Stimulated activated naive CD4-positive, alpha-beta T cell (primary cell): ENCODE measurements around the gene SLC25A43.
"Not testable (repeated sequence)": the region's sequence is repeated elsewhere in the genome, so short reads cannot be mapped to it uniquely, and the experiment has no call there.

Experiments
- DNase-seq, 6 experiments: peaks; one replicate each; lab custom pipeline; 2025; lab: John Stamatoyannopoulos, UW

SLC25A43 gene

DNA sequence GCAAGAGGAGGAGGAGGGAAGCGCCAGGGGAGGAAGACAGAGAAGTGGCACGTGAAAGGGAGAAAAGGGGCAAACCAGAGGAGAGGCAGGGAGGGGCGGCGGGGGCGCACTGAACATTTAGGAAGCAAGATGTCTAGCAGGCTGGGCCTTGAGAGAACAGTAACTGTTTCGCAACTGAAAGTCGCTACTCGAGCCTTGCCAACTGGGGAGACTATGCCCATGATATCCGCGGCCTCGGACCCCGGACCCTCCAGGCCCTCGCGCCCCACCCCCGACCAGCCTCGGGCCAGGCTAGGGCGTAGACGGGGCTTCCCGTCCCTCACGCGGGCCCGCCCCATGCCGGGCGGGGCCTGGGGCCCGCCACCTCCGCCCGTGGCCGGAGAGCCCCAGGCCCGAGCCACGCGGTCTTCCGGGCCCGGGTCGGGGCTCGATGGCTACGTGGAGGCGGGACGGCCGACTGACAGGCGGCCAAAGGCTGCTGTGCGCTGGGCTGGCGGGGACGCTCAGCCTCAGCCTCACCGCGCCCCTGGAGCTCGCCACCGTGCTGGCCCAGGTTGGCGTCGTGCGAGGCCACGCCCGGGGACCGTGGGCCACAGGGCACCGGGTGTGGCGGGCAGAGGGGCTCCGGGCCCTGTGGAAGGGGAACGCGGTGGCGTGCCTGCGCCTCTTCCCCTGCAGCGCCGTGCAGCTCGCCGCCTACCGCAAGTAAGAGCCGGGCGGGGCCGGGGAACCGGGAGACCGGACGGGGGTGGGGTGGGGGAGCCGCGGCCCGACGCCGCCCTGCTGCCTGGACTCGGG lies at the start of gene SLC25A43:
Gene SLC25A43 (plus strand): TSS at position 363 of the 798 bp plus-strand sequence. CDS start 68 bp downstream, at position 431.
- peak in 2 of 6 experiments; percentile 2 to 16 for DNase-seq

GRCh38 chrX:119359618-119360382 lies 39.3 kb upstream of the SLC25A43 start:
- no peak for DNase-seq

- DNase-seq = not testable (repeated sequence)
Observed at GRCh38 chrX:119361451-119361850, 37.7 kb upstream of the SLC25A43 start.

GRCh38 chrX:119362074-119362473 lies 37.1 kb upstream of the SLC25A43 start:
- DNase-seq = not testable (repeated sequence)

DNA sequence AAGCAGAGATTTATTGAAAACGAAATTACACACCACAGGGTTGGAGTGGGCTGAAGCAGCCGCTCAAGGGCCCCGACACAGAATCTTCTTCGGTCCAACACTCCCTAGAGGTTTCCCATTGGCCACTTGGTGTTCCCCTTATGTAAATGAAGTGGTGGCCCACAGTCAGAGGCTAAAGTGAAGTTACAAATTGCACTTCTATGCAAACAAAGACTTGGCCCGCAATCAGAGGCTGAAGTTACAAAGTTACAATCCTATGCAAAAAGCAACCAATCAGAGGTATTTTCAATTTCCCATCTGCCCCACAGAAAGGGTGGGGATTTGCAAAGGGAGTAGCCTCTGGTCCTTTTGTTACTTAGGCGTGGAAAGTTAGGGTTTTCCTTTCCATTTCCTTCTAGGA lies 35.7 kb upstream of the SLC25A43 start:
- no peak for DNase-seq

GRCh38 chrX:119371861-119372260 lies 27.3 kb upstream of the SLC25A43 start:
- DNase-seq = not testable (repeated sequence)

GRCh38 chrX:119374736-119375135 lies 24.4 kb upstream of the SLC25A43 start:
- DNase-seq = no peak

DNA sequence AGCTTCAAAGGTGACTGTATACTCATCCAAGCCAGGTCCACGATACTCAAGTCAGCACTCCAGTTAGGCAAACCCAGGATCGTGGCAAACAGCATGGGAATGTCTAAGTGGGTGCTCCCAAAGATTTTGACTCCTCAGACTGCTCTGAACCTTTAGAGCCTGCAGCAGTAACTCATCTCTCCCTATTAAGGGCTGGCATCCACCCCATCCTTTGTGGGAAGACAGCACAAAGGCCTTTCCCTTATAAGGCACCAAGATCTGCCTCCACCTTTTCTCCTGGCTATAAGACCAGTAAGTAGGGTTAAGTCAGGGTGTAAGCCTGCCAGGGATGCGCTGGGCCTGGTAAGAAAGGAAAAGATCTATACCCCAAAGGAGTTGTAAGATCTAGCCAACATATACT lies 23.6 kb upstream of the SLC25A43 start:
- DNase-seq = no peak

DNA sequence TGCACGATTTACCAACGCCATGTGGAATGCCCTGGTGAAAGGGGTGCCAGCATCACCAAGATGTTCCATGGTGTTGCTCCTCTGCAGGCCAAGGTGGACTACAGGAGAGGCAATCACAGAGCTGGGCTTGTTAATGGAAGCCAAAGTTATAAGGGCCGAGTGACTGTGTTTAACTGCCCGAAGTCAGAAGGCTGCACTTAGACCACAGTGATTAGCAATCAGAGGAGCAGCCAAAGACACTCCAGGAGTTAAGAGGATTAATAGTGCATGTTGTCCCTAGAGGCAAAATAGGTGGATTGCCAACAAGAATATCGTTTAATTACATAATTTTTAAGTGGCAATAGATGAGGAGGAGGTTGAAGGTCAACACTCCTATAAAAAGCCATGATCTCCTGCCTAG lies 22.8 kb upstream of the SLC25A43 start:
- no peak for DNase-seq

DNA sequence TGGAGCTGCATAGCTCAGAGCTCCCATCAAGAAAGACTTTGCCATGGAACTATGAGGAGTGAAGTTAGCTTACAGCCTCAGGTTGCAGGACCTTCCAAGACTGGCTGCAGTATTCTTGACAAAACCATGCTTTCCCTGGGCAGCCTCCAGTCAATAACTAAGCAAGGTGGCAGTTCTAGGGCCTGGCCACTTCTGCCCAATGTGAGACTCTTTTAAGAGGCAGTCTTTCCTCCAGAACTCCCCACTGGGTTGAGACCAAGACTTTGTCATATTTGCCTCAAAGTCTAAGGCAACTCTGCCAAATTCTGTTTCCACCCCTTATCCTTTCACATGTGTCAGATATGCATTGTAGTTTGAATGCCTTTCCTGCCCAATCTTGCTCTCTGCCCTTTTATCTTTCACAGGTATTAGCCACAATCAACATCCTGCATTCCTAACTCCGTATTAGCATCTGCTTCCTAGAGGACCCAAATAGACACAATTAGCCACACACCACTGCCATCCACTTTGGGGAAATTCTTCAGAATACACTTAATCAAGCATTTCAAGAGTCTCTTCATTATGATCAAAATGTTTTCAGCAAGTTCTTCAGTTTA lies 17.7 kb upstream of the SLC25A43 start:
- DNase-seq = no peak

- DNase-seq = no peak
Observed at GRCh38 chrX:119382606-119383005, 16.5 kb upstream of the SLC25A43 start.

DNA sequence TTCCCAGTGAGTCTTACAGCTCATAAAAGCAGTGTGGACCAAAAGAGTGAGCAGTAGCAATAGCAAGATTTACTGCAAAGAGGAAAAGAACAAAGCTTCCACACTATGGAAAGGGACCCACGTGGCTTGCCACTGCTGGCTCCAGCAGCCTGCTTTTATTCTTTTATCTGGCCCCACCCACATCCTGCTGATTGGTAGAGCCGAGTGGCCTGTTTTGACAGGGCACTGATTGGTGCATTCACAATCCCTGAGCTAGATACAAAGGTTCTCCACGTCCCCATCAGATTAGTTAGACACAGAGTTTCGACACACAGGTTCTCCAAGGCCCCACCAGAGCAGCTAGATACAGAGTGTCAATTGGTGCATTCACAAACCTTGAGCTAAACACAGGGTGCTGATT lies 12.5 kb upstream of the SLC25A43 start:
- not testable (repeated sequence) for DNase-seq

DNA sequence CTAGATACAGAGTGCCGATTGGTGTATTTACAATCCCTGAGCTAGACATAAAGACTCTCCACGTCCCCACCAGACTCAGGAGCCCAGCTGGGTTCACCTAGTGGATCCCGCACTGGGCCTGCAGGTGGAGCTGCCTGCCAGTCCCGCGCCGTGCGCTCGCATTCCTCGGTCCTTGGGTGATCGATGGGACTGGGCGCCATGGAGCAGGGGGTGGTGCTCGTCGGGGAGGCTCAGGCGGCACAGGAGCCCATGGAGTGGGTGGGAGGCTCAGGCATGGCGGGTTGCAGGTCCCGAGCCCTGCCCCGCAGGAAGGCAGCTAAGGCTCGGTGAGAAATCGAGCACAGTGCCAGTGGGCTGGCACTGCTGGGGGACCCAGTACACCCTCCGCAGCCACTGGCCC lies 11.7 kb upstream of the SLC25A43 start:
- not testable (repeated sequence) for DNase-seq

GRCh38 chrX:119389214-119389613 lies 9.9 kb upstream of the SLC25A43 start:
- no peak for DNase-seq

DNA sequence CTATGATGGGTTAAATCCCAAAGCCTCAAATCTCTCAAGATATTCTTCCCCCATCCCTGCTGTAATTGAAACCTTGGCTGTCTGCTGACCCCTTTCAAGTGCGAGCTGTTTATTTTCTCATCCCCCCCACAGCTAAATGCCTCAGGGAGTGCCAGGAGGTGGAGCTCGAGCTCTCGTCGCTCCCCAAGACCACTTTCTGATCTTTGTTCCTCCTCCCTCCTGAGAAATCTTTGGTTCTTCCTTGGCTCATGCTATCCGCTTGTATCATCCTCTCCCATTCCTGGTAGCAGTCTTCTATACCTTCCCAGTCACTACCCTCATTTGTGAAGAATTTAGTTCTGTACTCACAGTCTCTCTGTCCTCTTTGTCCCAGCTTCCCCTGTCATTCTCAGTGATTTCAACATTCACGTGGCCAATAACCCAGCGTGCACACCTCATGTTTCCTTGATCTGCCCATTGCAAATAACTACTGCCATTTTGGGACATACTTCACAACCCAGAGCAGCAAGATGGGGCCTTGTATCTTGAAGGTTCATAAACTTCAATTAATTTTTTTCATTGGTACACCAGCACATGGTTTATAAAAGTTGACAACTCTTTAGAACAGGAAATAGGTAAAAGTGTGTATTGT lies 9.2 kb upstream of the SLC25A43 start:
- no peak for DNase-seq

- no peak for DNase-seq
Observed at GRCh38 chrX:119391279-119391678, 7.9 kb upstream of the SLC25A43 start.

DNA sequence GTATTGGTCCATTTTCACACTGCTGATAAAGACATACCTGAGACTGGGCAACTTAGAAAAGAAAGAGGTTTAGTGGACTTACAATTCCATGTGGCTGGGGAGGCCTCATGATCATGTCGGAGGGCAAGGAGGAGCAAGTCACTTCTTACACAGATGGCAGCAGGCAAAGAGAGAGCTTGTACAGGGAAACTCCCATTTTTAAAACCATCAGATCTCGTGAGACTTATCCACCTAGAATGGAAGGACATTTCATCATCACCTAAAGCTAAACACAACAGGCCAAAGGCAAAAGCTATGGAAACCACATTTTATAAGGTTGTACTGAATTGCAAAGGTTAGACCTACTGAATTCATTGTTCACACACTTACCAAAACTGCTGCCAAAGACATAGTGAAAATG lies 6.0 kb upstream of the SLC25A43 start:
- DNase-seq = no peak

DNA sequence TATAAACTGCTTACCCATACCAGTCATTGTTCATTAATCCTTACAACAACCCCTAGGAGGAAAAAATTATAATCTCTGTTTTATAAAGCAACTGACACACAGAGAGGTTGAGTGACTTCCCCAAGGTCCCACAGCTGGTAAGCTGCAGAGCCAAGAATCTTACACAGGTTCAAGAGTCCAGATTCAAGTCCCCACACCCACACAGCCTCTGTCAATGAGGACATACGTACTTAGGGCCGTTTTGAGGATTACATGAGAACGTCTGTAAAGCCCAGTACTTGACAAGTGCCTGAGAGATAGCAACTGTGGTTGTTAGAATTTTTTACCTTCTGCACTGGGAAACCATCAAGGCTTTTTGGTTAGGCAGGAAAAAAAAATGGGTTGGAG lies 556 bp upstream of the SLC25A43 start:
- no peak for DNase-seq

- no peak for DNase-seq
Observed at GRCh38 chrX:119399772-119400101, 601 bp downstream of the SLC25A43 start.

GRCh38 chrX:119401569-119401968 lies 2.4 kb downstream of the SLC25A43 start:
- DNase-seq = no peak

DNA sequence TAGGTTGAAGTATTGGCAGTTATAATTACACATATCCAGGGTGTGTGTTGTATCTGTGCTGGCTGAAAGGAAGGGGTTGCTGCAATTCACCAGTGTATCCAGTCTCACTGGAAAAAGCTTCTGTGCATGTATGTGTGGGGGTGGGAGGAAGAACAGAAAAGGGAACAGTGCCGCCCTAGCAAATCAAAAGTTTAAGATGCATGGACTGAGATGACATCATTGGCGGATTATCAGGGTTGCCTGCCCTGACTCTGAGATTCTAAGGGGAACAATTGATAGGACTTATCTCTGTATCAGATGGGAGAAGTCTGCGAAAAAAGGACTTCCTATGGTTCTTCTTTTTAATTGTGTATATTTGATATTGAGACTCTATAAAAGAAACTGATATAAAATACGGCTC lies 3.5 kb downstream of the SLC25A43 start:
- no peak for DNase-seq

DNA sequence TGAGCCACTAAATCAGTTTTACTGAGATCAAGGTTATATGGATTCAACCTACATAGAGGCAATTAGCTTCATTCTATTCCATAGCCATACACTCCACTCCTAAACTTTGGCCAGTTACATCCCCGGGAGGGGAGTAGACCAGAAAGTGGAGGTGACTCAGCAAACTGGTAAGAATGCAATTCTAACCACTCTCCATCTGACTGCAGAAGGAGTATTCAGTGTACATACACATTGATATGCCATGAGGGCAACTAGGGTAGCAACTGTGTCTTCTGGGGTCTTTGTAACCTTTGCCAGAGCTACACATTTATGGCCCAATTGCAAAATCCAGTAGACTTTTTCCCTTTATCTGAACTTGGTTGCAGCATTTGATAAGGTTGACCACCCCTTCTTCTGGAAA lies 7.6 kb downstream of the SLC25A43 start:
- no peak for DNase-seq

GRCh38 chrX:119407681-119408080 lies 8.5 kb downstream of the SLC25A43 start:
- DNase-seq = no peak
